GM23248 (cell line): ENCODE measurements around the gene NAALADL1.

ENCODE experiments used
- EZH2 ChIP-seq: fragments of 200-600 bp; sonication (generic); IDR thresholded peaks from 2 replicates; pipeline ENCODE4 v1.6.1; 2018; ENCODE audit warnings: antibody characterized with exemption, mild to moderate bottlenecking; ENCODE audit not compliant: insufficient read depth, poor library complexity, severe bottlenecking
- EZH2phosphoT487 ChIP-seq: fragments of 200-600 bp; sonication (generic); IDR thresholded peaks from 2 replicates; pipeline ENCODE4 v1.6.1; 2018; ENCODE audit warnings: antibody characterized with exemption, moderate library complexity, mild to moderate bottlenecking, low read depth; ENCODE audit not compliant: insufficient read depth

- TF ChIP-seq EZH2, result no peak
- no peak for TF ChIP-seq EZH2phosphoT487
Measured at GRCh38 chr11:65090628-65091027, 32.3 kb upstream of the NAALADL1 start.
